Fibroblast of lung (primary cell): Measurements from ENCODE around the gene MXRA8. TPM values are rescaled to one million over a fixed set of nuclear protein-coding genes. Genes with fewer than 3 reads are reported as not detected.

Experiments
- DNase-seq, 2 donors: peaks; one replicate each; pipeline versions ENCODE4 v3.0.0 to v3.0.0-alpha.2; 2010; ENCODE audit warnings: low read depth in 2 of 2
- H2AFZ ChIP-seq: 2 replicates; pipeline ENCODE4 v1.5.1; 2012; ENCODE audit warnings: low read length, control low read depth, inconsistent platforms
- H3K27ac ChIP-seq: 2 replicates; pipeline ENCODE4 v1.5.1; 2011; ENCODE audit warnings: low read length, control low read depth; ENCODE audit not compliant: insufficient read depth
- H3K27me3 ChIP-seq: 2 replicates; pipeline ENCODE4 v1.5.1; 2011; ENCODE audit warnings: mild to moderate bottlenecking, low read length; ENCODE audit not compliant: control insufficient read depth, insufficient read depth
- H3K36me3 ChIP-seq: 2 replicates; pipeline ENCODE4 v1.5.1; 2011; ENCODE audit warnings: low read length; ENCODE audit not compliant: control insufficient read depth, insufficient read depth
- H3K4me1 ChIP-seq: 2 replicates; pipeline ENCODE4 v1.5.1; 2011; ENCODE audit warnings: low read length; ENCODE audit not compliant: control insufficient read depth, insufficient read depth; ENCODE audit errors: extremely low read depth
- H3K4me2 ChIP-seq: 2 replicates; pipeline ENCODE4 v1.5.1; 2011; ENCODE audit warnings: low read length, control low read depth; ENCODE audit not compliant: insufficient read depth; ENCODE audit errors: extremely low read depth
- H3K4me3 ChIP-seq, 4 experiments: fragments of 200-600 bp in 1 of 4; sonication (generic) in 1 of 4; replicated peaks in 1 of 4; 2 replicates each; pipeline ENCODE4 v1.5.1; 2011 to 2016; ENCODE audit warnings: low read length in 4 of 4, low read depth in 3 of 4, mild to moderate bottlenecking in 3 of 4, control low read depth in 2 of 4, inconsistent platforms in 1 of 4, mixed read lengths in 1 of 4; ENCODE audit not compliant: insufficient read depth in 1 of 4; ENCODE audit errors: control extremely low read depth in 1 of 4
- H3K79me2 ChIP-seq: 2 replicates; pipeline ENCODE4 v1.5.1; 2012; ENCODE audit warnings: mild to moderate bottlenecking, low read length, inconsistent platforms; ENCODE audit not compliant: control insufficient read depth, insufficient read depth
- H3K9ac ChIP-seq: 2 replicates; pipeline ENCODE4 v1.5.1; 2011; ENCODE audit warnings: mild to moderate bottlenecking, low read length, control low read depth; ENCODE audit not compliant: insufficient read depth
- H3K9me3 ChIP-seq: 2 replicates; pipeline ENCODE4 v1.5.1; 2012; ENCODE audit warnings: low read depth, low read length; ENCODE audit not compliant: control insufficient read depth, insufficient read depth
- H4K20me1 ChIP-seq: 2 replicates; pipeline ENCODE4 v1.5.1; 2011; ENCODE audit warnings: low read length; ENCODE audit not compliant: control insufficient read depth, insufficient read depth; ENCODE audit errors: extremely low read depth
- EZH2 ChIP-seq: IDR thresholded peaks from 2 replicates; pipeline ENCODE4 v1.5.1; 2012; ENCODE audit warnings: low read length, control low read depth, mild to moderate bottlenecking; ENCODE audit errors: missing control alignments
- polyA plus RNA-seq, 2 donors: library from polyadenylated mRNA; depleted of rRNA in 1 of 2; stranded (reverse) in 1 of 2; unstranded in 1 of 2; fragments of >200 nt; gene quantifications; 2 replicates each; pipeline ENCODE4 v1.2.1, GENCODE V29; 2011 to 2012; ENCODE audit warnings: missing spikeins in 1 of 2
- total RNA-seq: library from RNA; depleted of rRNA; stranded (reverse); fragments of >200 nt; gene quantifications from 2 replicates; pipeline ENCODE4 v1.2.1, GENCODE V29; 2014
- TF ChIP-seq, protein P1 (sequence below), 2 donors: IDR thresholded peaks in 1 of 2; conservative IDR thresholded peaks in 1 of 2; 1 replicate in 1 of 2; 2 replicates in 1 of 2; pipeline ENCODE4 v1.5.1; 2011 to 2012; ENCODE audit warnings: low read length in 2 of 2, control low read depth in 1 of 2, inconsistent platforms in 1 of 2, low read depth in 1 of 2, mild to moderate bottlenecking in 1 of 2

The MXRA8 gene
- total and polyA plus RNA-seq, 2 donors (not counting 1 experiment from before 2014, with no cell fraction given) = 205 to 397 TPM

DNA sequence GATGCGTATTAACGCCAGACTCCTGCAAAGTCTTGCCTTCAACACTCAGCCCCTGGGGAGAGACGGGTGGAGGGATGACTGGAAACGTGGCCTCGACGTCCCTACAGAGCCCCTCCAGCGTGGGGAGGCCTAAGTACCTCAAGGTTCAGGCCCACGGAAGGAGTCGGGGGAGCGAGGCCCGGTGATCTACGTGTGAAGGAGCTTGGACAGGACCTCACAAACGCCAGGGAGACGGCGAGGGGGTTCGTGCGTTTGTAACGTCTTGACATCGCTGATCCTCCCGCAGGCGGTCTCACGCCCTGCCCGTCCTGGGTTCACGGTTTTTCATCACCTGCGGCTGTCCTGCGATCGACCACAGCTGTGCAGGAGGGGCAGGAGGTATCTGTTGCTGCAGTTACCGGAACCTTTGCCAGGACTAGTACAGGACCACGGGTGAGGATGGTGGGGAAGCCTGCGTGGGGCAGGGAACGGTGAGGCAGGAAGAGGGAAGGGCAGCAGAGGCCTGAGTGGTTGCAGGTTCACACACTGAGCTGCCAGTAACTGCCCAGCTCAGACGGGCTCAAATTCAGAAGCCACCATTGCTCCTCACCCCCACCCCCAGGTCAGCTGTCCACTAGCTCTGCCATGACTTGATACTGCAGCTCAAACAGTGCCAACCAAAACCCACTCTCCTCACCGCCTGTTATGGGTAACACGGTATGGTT lies 41.7 kb upstream of the MXRA8 start:
- Histone ChIP-seq H3K4me2 (peak overlapping the region; percentile 100), H3K4me1 (peaks cover 18% of the 10 kb centered on the region), H3K79me2 (peaks cover 60% of the 10 kb centered on the region), H3K9me3 (no peaks in the 10 kb centered on the region), H3K36me3 (peaks cover 38% of the 10 kb centered on the region), H4K20me1 (no peaks in the 10 kb centered on the region), H3K4me3 (peak overlapping the region; percentile 77 to 100 (median 96)), H2AFZ (peak overlapping the region; percentile 35), H3K27ac (peak overlapping the region; percentile 91), H3K27me3 (no peaks in the 10 kb centered on the region), H3K9ac (peak overlapping the region; percentile 89)
- TF ChIP-seq, protein P1, sequence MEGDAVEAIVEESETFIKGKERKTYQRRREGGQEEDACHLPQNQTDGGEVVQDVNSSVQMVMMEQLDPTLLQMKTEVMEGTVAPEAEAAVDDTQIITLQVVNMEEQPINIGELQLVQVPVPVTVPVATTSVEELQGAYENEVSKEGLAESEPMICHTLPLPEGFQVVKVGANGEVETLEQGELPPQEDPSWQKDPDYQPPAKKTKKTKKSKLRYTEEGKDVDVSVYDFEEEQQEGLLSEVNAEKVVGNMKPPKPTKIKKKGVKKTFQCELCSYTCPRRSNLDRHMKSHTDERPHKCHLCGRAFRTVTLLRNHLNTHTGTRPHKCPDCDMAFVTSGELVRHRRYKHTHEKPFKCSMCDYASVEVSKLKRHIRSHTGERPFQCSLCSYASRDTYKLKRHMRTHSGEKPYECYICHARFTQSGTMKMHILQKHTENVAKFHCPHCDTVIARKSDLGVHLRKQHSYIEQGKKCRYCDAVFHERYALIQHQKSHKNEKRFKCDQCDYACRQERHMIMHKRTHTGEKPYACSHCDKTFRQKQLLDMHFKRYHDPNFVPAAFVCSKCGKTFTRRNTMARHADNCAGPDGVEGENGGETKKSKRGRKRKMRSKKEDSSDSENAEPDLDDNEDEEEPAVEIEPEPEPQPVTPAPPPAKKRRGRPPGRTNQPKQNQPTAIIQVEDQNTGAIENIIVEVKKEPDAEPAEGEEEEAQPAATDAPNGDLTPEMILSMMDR (conservative IDR thresholded peaks at IDR 0.05 in 1 of 2, IDR thresholded peaks at IDR 0.05 in 1 of 2; ENCODE audit: low read depth in 1 of 2, low read length in 2 of 2) = no peak
- no peak for TF ChIP-seq EZH2
- DNase-seq = peak; percentile 25 to 26

DNA sequence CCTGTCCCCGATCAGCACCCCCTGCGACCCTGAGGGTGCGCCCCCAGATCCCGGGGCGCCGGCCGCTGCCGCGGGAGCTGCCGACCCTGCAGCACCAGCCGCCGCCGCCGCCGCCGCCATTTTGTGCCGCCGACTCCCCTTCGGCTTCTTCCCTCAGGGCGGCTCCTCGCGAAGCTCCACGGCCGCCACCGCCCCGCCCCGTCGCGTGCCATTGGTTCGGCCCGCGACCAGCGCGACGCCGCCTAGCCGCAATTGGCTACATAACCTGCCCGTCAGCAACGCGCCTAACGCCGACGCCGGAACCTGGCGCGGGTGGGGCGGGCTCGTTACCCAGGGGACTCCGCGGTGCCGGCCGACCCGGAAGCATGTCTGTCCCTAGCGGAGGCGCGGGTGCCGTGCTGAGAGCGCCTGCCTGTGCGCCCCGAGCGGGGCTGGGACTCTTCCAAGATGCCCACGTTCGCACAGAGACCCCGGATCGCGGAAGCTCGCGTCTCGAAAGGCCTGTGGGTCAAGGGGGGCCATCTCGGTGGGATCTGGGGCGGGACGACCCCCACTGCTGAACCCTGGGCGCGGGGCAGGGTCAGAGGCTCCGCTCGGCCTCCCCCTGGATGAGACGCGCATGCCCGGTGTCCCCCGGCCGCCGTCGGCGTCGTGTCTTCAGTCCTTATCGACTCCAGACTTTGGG lies 41.0 kb upstream of the MXRA8 start, which contains the start of gene CCNL2:
CCNL2 (minus strand) TSS at position 149 of the 685 bp plus-strand sequence; CDS start at position 120, 29 bp downstream.
- Histone ChIP-seq H3K4me1 (peaks cover 18% of the 10 kb centered on the region), H3K4me3 (peak within 1 kb of the TSS; percentile 77 to 100 (median 98)), H3K9me3 (no peaks in the 10 kb centered on the region), H3K36me3 (peaks cover 35% of the 10 kb centered on the region), H3K9ac (peak within 1 kb of the TSS; percentile 92), H3K79me2 (peaks cover 57% of the 10 kb centered on the region), H2AFZ (peak within 1 kb of the TSS; percentile 82), H3K27ac (peak within 1 kb of the TSS; percentile 91), H3K4me2 (peak within 1 kb of the TSS; percentile 100), H4K20me1 (no peaks in the 10 kb centered on the region), H3K27me3 (no peaks in the 10 kb centered on the region)
- DNase-seq = peak; percentile 97 to 98
- TF ChIP-seq EZH2 = no peak
- TF ChIP-seq, protein P1 (conservative IDR thresholded peaks at IDR 0.05 in 1 of 2, IDR thresholded peaks at IDR 0.05 in 1 of 2; ENCODE audit: low read depth in 1 of 2, low read length in 2 of 2) = peak; percentile 36 to 51

DNA sequence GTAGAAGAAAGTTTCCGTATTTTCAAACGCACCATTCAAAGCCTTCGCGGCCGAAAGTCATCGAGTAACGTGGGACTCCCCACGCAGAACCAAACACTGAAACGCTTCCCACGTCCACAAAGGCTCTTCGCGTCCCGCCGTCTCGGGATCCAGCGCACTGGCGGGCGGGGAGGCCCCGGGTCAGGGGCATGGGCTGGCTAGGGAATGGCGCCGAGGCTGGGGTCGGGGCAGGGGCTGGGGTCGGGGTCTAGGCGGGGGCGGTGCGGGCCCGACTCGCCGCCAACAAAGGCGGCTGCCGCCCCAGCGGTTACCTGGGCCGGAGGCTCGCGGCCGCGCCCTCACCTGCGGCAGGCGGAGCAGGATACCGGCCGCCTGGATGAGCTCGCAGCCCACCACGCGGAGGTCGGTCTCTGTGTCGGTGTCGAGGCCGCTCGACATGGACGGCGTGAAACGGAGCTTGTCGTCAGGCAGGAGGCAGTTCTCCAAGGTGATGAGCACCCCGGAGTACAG lies 40.4 kb upstream of the MXRA8 start:
- Histone ChIP-seq H3K36me3 (peaks cover 32% of the 10 kb centered on the region), H3K27me3 (no peaks in the 10 kb centered on the region)
- no peak for DNase-seq

More for the DNA sequence above, 40.4 kb upstream of the MXRA8 start:
- H2AFZ ChIP-seq = peak overlapping the region; percentile 82
- peak overlapping the region; percentile 93 for H3K4me2 ChIP-seq
- no peaks in the 10 kb centered on the region for H4K20me1 ChIP-seq
- TF ChIP-seq EZH2 = no peak
- TF ChIP-seq, protein P1 (conservative IDR thresholded peaks at IDR 0.05 in 1 of 2, IDR thresholded peaks at IDR 0.05 in 1 of 2; ENCODE audit: low read depth in 1 of 2, low read length in 2 of 2) = no peak
- H3K4me3 ChIP-seq = peak overlapping the region; percentile 53 to 99 (median 94)
- H3K9ac ChIP-seq = peak overlapping the region; percentile 92
- H3K79me2 ChIP-seq = peaks cover 57% of the 10 kb centered on the region
- H3K4me1 ChIP-seq = peaks cover 18% of the 10 kb centered on the region
- H3K27ac ChIP-seq = peak overlapping the region; percentile 85
- no peaks in the 10 kb centered on the region for H3K9me3 ChIP-seq
